Right atrium auricular region (tissue), 2 donors: ENCODE data around the gene SMIM29. TPM values are rescaled to one million over a fixed set of nuclear protein-coding genes. Genes with fewer than 3 reads are reported as not detected.

ENCODE experiments used
- DNase-seq: peaks from one replicate; pipeline ENCODE4 v3.0.0-alpha.2; 2019; ENCODE audit warnings: low spot score
- H3K27ac ChIP-seq, 2 donors: fragments of 200-600 bp; sonication (generic); 1 replicate in 1 of 2; 2 replicates in 1 of 2; pipeline ENCODE4 v1.5.1; 2016 to 2019
- H3K27me3 ChIP-seq, 2 donors: fragments of 200-600 bp; sonication (generic); one replicate each; pipeline versions ENCODE4 v1.5.1 to v1.6.0; 2017 to 2019
- H3K36me3 ChIP-seq: fragments of 200-600 bp; sonication (generic); one replicate; pipeline ENCODE4 v1.5.1; 2016
- H3K4me1 ChIP-seq, 2 donors: fragments of 200-600 bp; sonication (generic); one replicate each; pipeline versions ENCODE4 v1.5.1 to v1.6.0; 2017 to 2019
- H3K4me3 ChIP-seq, 2 donors: fragments of 200-600 bp; sonication (generic); 1 replicate in 1 of 2; 2 replicates in 1 of 2; pipeline ENCODE4 v1.5.1; 2017 to 2019; ENCODE audit warnings: mild to moderate bottlenecking in 1 of 2, moderate library complexity in 1 of 2
- H3K9me3 ChIP-seq, 2 donors: fragments of 200-600 bp; sonication (generic); one replicate each; pipeline ENCODE4 v1.5.1; 2019
- CTCF ChIP-seq, 2 donors: fragments of 200-600 bp; sonication (generic); IDR thresholded peaks; one replicate each; pipeline ENCODE4 v1.5.1; 2019; ENCODE audit warnings: antibody characterized with exemption in 2 of 2
- total RNA-seq, 2 donors: library from RNA; depleted of rRNA; stranded (reverse); fragments of >200 nt; gene quantifications; one replicate each; pipeline ENCODE4 v1.1.0, GENCODE V29; 2016

SMIM29 gene
- 10 to 100 TPM; 21.7 to 29.4 TPM for total RNA-seq

DNA sequence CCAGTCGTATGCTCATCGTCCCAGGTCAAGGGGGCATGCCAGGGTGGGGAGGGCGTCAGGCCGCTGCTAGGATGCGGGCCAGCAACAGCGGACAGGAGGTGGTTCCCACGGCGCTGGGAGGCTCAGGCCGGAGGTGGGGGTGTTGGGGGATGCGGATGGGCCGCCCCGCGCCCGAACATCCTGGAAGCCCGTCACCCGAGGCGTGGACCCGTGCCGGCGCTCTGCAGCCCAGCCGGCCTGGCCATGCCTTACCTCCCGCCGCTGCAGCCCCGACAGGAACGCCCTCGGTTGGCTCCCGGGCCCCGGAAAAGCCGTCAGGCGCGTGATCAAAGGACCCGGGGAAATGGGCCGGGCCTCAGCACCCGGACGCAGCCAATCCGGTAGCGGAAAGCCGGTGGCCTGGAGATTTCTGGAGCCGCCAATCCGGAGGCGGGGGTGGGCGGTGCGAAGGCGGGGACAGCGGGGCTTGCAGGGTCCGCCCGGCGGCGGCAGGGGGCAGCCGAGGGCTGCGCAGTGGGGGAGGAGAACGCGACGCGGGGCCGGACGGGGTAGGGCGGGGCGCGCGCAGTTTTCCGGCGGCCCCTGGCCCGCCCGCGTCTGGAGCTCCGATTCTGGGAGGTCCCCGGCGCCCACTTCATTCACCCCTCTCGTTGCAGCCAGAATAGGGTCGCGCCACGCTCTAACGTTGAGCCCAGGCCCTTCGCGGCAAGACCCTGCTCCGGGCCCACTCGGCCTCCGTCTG, at the start of gene SMIM29:
SMIM29 (minus strand) TSS at position 280 of the 742 bp plus-strand sequence. CDS start 1,215 bp downstream, outside the sequence.
- Histone ChIP-seq H3K4me3 (peak within 1 kb of the TSS; percentile 65 to 88), H3K9me3 (no peaks in the 10 kb centered on the region), H3K4me1 (peaks cover 0 to 35% of the 10 kb centered on the region in 2 donors), H3K36me3 (no peaks in the 10 kb centered on the region), H3K27ac (peak within 1 kb of the TSS; percentile 95), H3K27me3 (no peaks in the 10 kb centered on the region)
- TF ChIP-seq CTCF (IDR thresholded peaks at IDR 0.05) = peak; percentile 92 to 99
- peak; percentile 98 for DNase-seq

DNA sequence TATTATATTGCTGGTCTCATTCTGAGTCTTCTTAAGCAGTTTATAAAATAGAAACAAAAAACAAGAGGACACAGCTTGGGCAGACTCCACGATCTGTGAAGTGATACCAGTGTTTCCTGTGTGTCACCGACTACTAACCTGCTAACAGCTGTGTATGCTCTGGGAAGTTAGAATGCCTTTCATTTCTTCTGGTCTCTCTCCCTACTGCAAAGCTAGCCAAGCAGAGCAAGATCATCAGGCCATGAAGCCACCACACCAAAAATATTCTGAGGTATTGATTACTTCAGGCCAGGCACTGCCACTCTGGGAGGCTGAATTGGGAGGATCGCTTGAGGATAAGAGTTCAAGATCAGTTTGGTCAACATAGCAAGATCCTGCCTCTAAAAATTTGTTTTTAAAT, 46.9 kb upstream of the SMIM29 start:
- DNase-seq = no peak
- peaks cover 0 to 33% of the 10 kb centered on the region in 2 donors for H3K4me1 ChIP-seq
- H3K36me3 ChIP-seq = peaks cover 31% of the 10 kb centered on the region
- no peaks in the 10 kb centered on the region for H3K9me3 ChIP-seq
- TF ChIP-seq CTCF (IDR thresholded peaks at IDR 0.05) = no peak
- no peak overlapping the region for H3K4me3 ChIP-seq
- H3K27ac ChIP-seq = peak overlapping the region in 1 of 2 donors; percentile 20
- H3K27me3 ChIP-seq = no peaks in the 10 kb centered on the region

DNA sequence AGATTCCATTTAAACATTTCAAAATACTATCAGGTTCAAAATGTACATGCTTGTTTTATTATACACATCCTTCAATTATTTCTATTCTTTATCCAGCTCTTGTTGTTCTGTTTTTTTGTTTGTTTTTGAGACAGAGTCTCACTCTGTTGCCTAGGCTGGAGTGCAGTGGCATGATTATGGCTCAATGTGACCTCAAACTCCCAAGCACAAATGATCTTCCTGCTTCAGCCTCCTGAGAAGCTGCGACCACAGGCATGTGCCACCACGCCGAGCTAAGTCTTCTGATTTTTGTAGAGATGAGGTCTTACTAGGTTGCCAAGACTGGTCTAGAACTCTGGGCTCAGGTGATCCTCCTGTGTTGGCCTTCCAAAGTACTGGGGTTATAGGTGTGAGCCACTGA, 44.1 kb upstream of the SMIM29 start:
- H3K4me1 ChIP-seq = peaks cover 0 to 25% of the 10 kb centered on the region in 2 donors
- no peak overlapping the region for H3K4me3 ChIP-seq
- peak overlapping the region; percentile 20 to 27 for H3K27ac ChIP-seq

DNA sequence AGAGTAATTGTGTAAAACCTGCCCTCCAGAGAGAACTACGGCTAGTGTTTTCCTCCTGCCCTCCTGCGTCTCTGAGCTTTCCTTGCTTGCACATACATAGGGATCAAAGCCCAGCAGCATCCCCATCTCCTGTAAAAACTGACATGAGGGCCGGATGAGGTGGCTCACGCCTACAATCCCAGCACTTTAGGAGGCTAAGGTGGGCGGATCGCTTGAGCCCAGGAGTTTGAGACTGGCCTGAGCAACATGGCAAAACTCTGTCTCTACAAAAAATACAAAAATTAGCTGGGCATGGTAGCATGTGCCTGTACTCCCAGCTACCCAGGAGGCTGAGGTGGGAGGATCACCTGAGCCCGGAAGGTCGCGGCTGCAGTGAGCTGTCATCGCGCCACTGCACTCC, 40.3 kb upstream of the SMIM29 start:
- Histone ChIP-seq H3K36me3 (peaks cover 25% of the 10 kb centered on the region), H3K4me1 (peaks cover 0 to 44% of the 10 kb centered on the region in 2 donors), H3K4me3 (no peak overlapping the region), H3K27ac (no peak overlapping the region), H3K27me3 (no peaks in the 10 kb centered on the region), H3K9me3 (no peaks in the 10 kb centered on the region)
- TF ChIP-seq CTCF (IDR thresholded peaks at IDR 0.05) = no peak
- peak; percentile 26 for DNase-seq

More for the DNA sequence above, 44.1 kb upstream of the SMIM29 start:
- Histone ChIP-seq H3K9me3 (no peaks in the 10 kb centered on the region), H3K27me3 (no peaks in the 10 kb centered on the region), H3K36me3 (peaks cover 31% of the 10 kb centered on the region)
- no peak for DNase-seq
- no peak for TF ChIP-seq CTCF (IDR thresholded peaks at IDR 0.05)

GRCh38 chr6:34288581-34288980, 39.8 kb upstream of the SMIM29 start:
- no peak overlapping the region for H3K27ac ChIP-seq
- no peak overlapping the region for H3K4me3 ChIP-seq
- peaks cover 0 to 44% of the 10 kb centered on the region in 2 donors for H3K4me1 ChIP-seq
- TF ChIP-seq CTCF (IDR thresholded peaks at IDR 0.05) = no peak
- no peaks in the 10 kb centered on the region for H3K9me3 ChIP-seq
- H3K36me3 ChIP-seq = peaks cover 19% of the 10 kb centered on the region
- DNase-seq = peak; percentile 30
- H3K27me3 ChIP-seq = no peaks in the 10 kb centered on the region
